Measurements from ENCODE around the gene TMEM154.
"Not testable (repeated sequence)": the region's sequence is repeated elsewhere in the genome, so short reads cannot be mapped to it uniquely, and the experiment has no call there.

TMEM154 gene

DNA sequence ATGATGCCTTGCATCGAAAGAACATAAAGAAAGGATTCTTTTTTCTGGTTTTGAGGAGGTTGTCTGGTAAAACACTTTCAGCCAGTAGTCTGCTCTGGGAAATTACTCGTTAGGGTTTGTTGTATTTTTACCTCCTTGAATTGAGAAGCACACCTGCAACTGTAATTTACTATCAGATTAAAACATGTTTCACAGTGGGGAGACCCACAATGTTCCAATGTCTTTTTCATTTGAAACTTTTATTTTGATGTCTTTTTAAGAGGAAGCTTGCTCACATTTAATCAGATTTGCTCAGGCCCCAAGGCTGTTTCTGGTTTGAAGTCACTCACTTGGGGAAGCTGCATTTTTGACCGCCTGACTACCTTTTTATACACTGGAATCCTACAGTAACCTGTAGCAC, 12.0 kb downstream of the TMEM154 start:
- DNase-seq (ENCODE audit: low read depth): no peak

DNA sequence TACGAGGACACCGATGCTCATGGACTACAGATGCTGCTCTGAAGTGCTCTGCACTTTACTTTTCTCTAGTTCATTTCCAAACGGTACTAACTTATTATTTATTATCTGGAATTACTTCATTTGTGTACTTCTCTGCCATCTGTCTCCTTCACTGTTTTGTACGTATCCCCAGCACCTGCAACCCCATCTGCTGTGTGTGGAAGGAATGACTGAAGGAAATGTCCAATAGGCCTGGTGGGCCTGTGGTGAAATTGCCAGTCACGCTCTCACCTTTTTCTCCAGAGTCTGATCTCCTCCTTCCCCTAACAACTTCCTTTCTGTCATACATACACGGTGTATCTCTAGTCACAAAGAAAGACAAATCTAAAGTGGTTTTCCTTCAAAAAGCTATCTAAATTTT, 12.9 kb downstream of the TMEM154 start:
- no peak for DNase-seq (ENCODE audit: low read depth)

DNA sequence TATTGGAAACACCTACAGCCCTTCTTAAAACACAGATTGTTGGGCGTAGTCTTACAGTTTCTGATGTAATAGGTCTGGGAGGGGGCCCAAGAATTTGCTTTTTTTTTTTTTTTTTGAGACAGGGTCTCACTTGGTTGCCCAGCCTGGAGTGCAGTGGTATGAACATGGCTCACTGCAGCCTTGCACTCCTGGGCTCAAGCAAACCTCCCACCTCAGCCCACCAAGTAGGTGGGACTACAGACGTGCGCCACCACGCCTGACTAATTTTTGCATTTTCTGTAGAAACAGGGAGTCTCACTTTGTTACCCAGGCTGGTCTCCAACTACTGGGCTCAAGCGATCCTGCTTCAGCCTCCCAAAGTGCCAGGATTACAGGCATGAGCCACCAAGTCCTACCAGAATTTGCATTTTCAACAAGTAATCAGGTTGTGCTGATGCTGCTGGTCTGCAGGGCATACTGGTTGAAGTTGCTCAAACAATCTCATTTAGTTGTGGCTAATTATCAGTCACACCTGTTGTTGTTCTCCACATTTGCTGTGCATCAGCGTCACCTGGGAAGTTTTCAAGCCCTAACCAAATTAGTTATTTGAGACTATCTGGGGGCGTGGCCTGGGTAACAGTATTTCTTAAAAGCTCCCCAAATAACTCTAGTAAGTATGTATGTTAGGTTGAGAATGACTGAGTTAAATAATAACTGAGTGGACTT, 14.0 kb downstream of the TMEM154 start:
- DNase-seq (ENCODE audit: low read depth): no peak

DNA sequence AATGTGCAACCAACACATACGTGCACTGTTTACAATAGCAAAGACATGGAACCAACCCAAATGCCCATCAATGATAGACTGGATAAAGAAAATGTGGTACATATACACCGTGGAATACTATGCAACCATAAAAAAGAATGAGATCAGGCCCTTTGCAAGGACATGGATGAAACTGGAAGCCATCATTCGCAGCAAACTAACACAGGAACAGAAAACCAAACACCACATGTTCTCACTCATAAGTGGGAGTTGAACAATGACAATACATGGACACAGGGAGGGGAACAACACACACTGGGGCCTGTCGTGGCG, 15.8 kb downstream of the TMEM154 start:
- DNase-seq (ENCODE audit: low read depth): not testable (repeated sequence)

DNA sequence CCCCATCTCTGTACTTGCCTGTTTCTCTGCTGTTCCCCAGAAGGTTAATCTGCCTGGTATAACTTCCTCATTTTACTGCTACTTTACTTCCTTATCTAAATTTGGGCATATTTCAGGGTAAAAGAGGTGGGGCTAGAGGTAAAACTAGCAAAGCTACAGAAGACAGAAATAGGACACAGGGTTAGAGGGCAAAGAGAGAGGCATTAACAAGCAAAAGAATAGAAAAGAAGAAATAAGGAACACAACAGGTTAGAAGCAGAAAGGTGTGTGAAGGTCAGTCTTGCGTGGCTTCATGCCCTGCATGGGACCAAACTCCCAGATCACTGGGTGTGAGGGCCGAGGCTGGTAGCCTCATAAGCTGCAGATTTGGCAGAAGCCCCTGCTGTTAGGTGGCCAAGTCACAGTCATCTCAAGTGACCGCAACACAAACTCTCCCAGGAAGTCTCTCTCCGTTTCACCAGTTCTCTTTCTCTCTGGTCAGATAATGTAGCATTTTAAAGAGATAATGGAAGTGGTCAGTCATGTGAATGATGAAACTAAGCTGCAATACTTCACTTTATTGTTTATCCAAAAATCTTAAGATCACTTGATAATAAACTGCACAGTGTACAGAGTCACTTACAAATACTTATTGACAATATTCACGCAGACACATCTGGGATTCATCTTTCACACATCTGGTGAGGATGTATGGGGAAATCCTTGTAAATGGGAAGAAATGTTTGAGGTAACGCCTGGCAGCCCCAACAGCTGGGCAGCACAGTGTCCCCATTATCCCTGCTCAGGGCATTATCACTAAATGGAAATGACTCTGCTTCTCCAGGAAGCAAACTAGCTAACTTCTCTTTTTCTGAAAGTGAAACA, 16.4 kb downstream of the TMEM154 start:
- no peak for DNase-seq (ENCODE audit: low read depth)

DNA sequence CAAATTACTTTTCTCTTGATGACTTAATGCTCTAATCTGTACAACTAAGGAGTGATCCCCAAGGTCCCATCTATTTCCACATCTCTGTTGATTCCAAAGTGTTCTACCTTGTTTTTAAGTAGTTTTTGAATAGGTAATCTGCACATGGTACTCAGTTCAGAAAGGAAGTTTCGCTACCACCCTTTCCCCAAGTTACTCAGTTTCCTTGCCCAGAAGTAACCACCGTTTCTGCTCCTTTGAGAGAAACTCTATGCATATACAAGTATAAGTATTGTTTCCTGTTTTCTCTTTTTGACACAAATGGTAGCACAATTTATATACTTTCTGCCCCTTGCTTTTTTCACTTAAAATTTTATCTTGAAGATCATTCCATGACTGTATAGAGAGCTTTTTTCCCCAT, 18.1 kb downstream of the TMEM154 start:
- no peak for DNase-seq (ENCODE audit: low read depth)

DNA sequence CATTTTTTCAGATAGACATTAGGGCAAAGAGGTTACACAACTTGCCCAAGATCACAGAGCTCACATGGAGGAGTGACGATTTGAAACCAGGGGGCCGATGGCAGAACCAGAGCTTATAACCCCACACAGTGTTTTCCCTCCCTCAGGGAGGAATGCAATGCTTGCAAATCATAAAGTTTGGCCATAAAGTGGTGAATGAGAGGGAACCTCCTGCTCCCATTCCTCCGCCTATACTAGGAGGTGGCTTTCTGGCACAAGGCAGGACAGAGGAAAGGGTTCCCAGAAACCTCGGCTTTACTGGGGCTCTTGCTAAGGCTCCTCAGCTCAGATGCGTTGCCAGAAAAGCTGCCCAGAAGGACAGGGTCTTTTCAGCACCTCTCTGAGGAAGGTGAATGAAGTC, 19.3 kb downstream of the TMEM154 start:
- no peak for DNase-seq (ENCODE audit: low read depth)

DNA sequence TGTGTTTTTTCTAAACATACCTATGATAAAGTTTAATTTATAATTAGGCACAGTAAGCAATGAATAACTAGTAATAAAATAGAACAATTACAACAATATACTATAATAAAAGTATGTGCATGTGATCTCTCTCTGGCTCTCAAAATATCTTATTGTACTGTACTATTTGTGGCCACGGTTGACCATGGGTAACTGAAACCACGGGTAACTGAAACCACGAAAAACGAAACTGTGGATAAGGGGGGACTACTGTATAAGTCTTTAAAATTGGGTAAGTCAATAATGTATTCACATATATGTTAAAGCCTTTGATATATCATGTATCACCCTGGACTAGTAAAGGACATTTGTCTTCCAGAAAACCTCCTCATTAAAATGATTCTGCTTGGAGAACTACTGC, 20.0 kb downstream of the TMEM154 start:
- no peak for DNase-seq (ENCODE audit: low read depth)

DNA sequence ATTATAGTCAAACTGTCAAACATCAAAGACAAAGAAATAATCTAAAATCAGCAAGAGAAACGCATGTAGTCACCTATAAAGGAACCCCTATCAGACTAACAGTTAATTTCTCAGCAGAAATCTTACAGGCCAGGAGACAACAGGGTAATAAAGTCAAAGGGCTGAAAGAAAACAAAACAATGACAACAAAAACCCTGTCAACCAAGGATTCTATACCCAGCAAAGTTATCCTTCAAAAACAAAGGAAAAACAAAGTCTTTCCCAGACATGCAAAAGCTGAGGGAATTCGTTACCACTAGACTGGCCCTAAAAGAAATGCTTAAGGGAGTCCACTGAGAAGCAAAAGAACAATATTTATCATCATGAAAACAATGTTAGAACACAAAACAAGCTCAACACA, 22.1 kb downstream of the TMEM154 start:
- DNase-seq (ENCODE audit: low read depth): no peak

DNA sequence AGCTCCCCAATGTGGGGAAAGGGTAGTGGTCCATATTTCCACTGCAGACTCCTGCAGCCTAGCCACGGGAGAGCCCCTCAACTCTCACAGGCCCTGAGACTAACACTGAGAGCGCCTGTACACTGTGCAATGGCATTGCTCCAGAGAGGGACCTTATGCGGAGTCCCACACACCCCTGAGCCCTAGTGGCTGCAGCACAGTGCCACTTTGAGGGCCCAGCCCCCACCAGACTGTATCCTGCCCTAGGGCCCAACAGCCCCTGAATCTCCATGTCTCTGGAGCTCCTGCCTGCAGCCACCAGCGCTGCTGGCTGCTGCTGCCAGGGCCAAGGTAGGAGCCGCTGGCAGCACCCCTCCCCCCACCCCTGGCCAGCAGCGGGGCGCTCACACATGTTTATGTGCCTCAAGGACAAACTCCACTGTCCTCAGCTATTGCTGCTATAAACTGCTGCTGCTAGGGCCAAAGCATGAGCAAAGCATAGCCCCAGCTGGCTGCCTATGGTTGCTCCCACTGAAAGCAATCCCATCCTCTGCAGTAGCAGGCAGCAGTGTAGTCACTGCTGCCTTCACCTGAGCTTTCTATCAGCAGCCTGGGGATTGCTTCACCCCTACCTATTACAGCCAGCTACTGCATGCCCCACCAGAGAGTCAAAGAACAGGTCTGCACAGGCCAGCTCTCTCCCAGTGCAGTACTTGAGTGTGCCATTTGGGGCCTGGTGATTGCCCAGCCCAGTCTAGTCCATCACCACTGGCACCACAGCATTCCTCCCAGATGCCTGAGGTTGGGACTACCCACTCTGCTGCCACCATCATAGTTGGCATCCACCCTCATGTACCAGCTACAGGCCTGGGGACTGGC, 24.3 kb downstream of the TMEM154 start:
- DNase-seq (ENCODE audit: low read depth): no peak

DNA sequence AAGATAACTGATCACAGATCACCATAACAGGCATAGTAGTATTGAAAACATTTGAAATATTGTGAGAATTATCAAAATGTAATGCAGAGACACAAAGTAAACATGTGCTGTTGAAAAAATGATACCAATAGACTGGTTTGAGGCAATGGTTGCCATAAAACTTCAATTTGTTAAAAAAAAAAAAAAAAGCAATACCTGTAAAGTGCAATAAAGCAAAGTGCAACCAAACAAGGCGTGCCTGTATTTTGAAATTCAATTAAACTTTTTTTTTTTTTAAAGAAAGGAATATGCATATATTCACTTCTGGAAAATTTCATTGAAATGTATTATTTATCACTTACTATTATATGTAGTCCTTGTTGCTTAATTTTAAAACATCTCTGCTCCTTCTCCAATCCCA, 27.7 kb downstream of the TMEM154 start:
- no peak for DNase-seq (ENCODE audit: low read depth)

DNA sequence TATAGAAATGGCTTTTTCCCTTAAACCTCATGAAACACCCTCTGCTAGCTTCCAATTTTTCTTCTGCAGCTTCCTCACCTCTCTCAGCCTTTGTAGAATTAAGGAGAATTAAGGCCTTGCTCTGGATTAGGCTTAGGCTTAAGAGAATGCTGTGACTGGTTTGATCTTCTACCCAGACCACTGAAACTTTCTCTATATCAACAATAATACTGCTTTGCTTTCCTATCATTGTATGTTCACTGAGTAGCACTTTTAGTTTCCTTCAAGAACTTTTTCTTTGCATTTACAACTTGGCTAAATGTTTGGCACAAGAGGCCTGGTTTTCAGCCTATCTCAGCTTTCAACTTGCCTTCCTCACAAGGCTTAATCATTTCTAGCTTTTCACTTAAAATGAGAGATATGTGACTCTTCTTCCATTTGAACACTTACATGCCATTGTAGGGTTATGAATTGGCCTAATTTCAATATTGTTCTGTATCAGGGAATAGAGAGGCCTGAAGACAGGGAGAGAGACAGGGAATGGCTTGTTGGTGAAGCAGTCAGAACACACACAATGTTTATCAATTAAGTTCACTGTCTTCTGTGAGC, 28.2 kb downstream of the TMEM154 start:
- DNase-seq (ENCODE audit: low read depth): no peak

DNA sequence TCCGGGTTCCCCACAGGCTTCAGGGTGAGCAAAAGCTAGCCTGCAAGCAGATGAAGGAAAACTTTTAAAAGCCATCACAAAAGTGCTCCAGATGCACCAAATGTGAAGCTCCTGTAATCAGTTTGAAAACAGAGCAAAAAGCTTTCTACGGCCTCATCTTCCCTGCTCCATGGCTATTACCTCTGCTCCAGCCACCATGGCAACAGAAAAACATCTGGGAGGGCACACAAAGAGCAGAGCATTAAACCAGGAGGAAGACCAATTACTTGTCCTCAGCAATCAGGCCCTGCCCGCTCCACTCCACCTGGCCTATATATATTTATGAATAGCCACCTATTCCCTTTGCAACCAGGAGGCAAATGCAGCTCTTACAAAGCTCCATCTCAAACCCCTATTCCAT, 33.6 kb downstream of the TMEM154 start:
- DNase-seq (ENCODE audit: low read depth): no peak

DNA sequence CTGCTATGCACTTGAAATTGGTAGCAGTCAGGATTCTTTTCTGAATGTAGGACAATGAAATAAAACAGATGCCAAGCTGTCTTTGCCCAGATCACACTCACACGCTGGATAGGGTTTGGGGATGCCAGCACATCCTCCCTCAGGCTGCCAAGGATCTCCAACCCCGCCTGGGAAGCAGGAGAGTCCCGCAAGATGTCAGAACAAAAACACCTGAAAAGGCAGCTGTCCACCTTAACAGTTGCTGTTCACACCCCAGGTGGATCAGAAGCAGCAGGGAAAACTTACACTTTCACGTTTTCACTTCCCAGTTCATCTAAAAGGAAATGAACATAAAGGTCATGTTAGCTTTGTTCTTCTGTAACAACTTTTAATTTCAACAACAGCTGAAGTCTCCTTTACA, 35.7 kb downstream of the TMEM154 start:
- DNase-seq (ENCODE audit: low read depth): no peak

DNA sequence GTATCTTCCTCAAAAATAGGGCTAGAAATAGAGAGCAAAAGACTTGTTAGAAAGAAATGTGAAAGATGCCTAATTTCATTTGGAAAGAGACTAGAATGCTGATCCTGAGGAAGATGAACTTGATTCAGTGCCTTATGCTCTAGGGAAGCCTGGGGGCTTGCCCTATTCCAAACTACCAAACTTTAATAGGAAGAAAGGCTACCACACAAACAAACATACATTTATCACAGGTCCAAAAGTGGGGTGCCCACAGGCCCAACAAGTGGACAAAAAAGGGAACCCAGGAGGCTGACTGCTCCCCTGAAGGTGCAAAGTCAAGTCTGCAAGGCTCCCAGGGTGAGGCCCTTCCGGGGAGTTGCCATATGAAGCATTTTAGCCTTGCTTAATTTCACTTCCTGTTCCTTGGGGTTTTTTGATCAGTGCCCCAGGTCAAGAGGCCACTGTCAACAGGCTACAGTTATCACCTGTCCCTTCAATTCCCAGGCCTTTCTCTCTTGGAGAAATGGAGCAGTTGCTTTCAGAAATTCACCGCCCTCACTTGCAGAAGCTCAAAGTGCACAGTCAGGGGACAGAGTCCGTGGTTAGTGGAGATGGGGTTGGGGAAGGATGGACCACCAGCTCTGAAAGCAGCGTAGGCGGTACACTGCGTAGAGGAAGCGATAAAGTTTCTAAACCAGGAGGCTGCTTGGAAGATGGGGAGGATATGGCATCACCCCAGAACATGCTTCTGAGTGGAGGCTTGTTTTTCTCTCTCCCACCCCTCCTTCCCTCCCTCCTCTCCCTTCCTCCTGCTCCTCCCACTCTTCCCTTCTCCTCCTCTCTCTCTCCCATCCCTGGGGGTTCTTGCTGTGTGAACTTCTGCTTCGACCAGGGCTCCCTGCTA, 36.4 kb downstream of the TMEM154 start:
- peak; percentile 4 for DNase-seq (ENCODE audit: low read depth)

DNA sequence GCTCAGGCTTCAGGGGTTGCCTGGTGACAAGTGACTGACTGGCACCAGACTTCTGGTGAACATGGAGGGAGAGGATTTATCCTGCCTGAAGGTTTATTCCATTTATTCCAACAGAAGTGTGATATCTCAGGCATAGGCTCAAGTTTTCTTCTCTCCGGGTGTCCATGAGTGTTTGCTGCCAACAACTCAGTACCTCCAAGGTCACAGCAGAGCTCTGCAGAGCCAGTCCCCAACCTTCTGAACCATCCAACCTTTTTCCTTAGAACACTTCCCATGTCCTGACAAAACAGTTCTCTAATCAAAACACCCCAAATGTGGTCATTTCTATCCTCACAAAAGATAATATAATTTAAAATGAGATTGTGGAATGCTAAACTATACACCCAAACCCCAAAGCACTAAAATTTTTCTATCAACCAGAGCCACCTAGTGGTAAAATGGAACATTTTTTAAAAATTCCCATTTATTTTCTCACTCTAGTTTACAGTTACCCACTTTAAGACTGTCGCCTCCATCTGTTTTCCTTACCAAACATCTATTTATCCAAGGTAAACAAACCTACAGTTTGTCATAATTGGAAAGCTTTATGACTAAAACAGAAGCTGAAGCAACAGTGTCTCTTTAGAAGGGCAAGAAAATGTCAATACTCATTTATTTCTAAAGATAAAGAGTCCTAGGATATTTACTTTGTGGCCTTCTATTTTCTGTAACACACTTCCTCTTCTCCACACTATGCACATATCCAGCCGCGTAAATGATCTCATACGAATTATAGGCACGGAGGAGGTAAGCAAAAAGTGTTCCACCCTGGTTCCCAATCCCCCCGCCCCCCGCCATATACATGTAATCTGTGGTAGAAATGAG, 39.5 kb downstream of the TMEM154 start:
- no peak for DNase-seq (ENCODE audit: low read depth)

DNA sequence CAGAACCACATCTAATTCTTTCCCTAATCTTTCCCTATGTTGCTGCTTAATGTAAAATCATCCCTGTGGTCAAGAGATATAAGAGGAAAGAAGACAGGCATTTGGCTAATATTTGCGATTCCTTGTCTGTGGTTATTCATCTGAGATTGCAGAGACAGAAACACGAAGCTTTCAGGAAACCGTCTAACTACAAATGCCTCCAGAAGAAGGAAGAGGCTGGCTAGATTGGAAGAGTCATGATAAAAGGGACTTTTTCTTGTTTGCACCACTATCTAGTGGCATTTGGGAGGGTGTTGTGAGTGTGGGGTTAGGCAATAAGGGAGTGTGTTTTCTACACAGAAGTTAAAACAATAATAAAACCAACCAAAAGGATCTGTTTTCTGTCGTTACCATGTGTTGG, 43.9 kb downstream of the TMEM154 start:
- no peak for DNase-seq (ENCODE audit: low read depth)

DNA sequence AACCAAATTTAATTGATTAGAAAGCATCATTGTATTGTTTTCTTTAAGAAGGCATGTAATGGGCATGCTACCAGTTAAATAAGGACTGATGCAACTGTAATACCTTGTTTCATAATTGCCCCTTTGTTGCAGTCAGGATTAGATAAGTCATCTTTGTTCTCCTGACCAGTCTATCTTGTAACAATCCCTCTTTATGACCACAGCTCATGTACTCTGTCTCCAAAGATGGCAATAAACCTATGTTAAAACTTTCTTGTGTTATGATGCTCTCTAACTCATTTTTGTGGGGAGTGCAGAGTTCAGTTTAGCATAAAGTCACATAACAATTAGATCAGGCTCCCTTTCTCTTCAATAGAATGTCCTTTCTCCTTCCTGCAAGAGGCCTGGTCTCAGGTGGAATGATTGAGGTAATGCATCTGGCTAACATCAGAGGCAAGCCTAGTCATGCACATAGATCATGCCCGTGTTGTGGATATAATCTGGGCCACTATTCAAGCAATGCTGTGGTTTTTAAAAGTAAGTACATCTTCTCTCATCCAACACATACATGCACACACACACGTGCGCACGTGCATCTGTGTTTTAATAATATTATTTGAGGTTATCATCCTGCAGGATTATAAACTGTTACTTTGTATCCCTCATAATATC, 45.6 kb downstream of the TMEM154 start:
- DNase-seq (ENCODE audit: low read depth): no peak

DNA sequence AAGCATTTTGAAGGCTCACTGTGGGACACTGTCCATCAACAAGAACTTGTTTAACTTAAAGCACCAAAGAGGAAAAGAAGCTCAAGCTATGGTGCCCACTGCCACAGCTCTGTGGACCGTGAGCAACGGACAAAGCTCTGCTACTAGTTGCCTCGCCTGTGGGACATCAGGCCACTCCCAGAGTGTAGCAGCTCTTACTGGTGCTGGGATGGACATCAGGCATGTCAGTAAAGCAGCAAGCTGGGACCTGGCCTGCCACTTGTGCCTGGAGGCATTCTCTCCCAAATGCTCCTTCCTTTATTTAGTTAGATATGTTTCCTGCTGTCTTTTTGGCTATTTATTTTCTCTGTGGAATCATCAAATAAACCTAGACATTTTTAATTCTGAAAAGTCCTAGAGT, 46.7 kb downstream of the TMEM154 start:
- DNase-seq (ENCODE audit: low read depth): no peak

DNA sequence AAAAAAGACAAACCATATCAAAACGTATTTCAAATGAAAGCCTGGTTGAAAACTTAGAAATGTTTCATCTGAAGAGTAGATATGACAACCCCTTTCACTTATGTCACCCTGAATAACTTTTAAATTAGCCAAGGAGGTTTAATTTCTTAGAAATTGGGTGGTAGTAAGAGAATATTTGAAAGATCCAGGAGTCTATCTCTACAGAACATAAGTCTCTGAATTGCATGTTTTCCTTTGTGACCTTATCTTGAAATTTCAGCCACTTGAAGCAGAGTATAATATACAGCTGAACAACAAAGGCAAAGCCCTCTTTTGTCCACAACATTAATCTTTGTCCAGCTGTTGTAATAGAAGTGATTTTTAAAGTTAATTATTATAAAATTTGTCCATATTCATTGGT, 49.5 kb downstream of the TMEM154 start:
- no peak for DNase-seq (ENCODE audit: low read depth)

Measured in activated T-cell treated with anti-CD3 and anti-CD28 coated beads for 48 hours (primary cell).